Large intestine (tissue), 3 donors: ENCODE data around the gene COL9A3. TPM values are rescaled to one million over a fixed set of nuclear protein-coding genes. Genes with fewer than 3 reads are reported as not detected.

Source experiments
- DNase-seq, 2 donors: peaks; one replicate each; pipeline versions ENCODE4 v3.0.0 to v3.0.0-alpha.2; 2013
- H3K27ac ChIP-seq: one replicate; pipeline ENCODE4 v1.5.1; 2013; ENCODE audit warnings: low read length
- H3K27me3 ChIP-seq: 2 replicates; pipeline ENCODE4 v1.6.1; 2013; ENCODE audit warnings: low read length; ENCODE audit not compliant: control insufficient read depth, insufficient read depth
- H3K36me3 ChIP-seq: 2 replicates; pipeline ENCODE4 v1.6.1; 2013; ENCODE audit warnings: low read length; ENCODE audit not compliant: control insufficient read depth, insufficient read depth
- H3K4me1 ChIP-seq: one replicate; pipeline ENCODE4 v1.6.1; 2013; ENCODE audit warnings: low read length; ENCODE audit not compliant: control insufficient read depth, insufficient read depth
- H3K4me3 ChIP-seq: one replicate; pipeline ENCODE4 v1.5.1; 2013; ENCODE audit warnings: low read length
- H3K9me3 ChIP-seq: one replicate; pipeline ENCODE4 v1.6.1; 2013; ENCODE audit warnings: mild to moderate bottlenecking, low read depth, low read length, moderate library complexity; ENCODE audit not compliant: control insufficient read depth
- WGBS: methylation state at CpG from one replicate; pipeline ENCODE4 v1.1.5; 2013; ENCODE audit warnings: low lambda C conversion rate; ENCODE audit not compliant: insufficient coverage; 5-methylcytosine and 5-hydroxymethylcytosine counted together
- polyA plus RNA-seq: library from polyadenylated mRNA; unstranded; fragments of 120-200 nt; gene quantifications from one replicate; pipeline ENCODE4 v1.2.1, GENCODE V29; 2013

COL9A3 gene
- polyA plus RNA-seq, 1 donor = 14.1 TPM

DNA sequence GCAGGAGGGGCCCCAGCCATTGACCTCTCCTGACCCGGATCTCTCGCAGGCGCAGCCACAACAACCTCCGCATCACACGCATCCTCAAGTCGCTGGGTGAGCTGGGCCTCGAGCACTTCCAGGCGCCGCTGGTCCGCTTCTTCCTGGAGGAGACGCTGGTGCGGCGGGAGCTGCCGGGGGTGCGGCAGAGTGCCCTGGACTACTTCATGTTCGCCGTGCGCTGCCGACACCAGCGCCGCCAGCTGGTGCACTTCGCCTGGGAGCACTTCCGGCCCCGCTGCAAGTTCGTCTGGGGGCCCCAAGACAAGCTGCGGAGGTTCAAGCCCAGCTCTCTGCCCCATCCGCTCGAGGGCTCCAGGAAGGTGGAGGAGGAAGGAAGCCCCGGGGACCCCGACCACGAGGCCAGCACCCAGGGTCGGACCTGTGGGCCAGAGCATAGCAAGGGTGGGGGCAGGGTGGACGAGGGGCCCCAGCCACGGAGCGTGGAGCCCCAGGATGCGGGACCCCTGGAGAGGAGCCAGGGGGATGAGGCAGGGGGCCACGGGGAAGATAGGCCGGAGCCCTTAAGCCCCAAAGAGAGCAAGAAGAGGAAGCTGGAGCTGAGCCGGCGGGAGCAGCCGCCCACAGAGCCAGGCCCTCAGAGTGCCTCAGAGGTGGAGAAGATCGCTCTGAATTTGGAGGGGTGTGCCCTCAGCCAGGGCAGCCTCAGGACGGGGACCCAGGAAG, 4.5 kb upstream of the COL9A3 start:
- no CpG with 5 or more reads among the region's 43 CpGs for WGBS
- H3K4me3 ChIP-seq = no peak overlapping the region
- H3K9me3 ChIP-seq = peaks cover 5% of the 10 kb centered on the region
- H3K27ac ChIP-seq = no peak overlapping the region
- peaks cover 60% of the 10 kb centered on the region for H3K36me3 ChIP-seq
- peaks cover 25% of the 10 kb centered on the region for H3K27me3 ChIP-seq
- H3K4me1 ChIP-seq = peaks cover 13% of the 10 kb centered on the region
- no peak for DNase-seq

DNA sequence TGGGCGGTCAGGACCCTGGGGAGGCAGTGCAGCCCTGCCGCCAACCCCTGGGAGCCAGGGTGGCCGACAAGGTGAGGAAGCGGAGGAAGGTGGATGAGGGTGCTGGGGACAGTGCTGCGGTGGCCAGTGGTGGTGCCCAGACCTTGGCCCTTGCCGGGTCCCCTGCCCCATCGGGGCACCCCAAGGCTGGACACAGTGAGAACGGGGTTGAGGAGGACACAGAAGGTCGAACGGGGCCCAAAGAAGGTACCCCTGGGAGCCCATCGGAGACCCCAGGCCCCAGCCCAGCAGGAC, 4.0 kb upstream of the COL9A3 start:
- H3K4me3 ChIP-seq = no peak overlapping the region
- WGBS = no CpG with 5 or more reads among the region's 11 CpGs
- DNase-seq = no peak
- peaks cover 30% of the 10 kb centered on the region for H3K27me3 ChIP-seq
- peaks cover 14% of the 10 kb centered on the region for H3K4me1 ChIP-seq
- peaks cover 7% of the 10 kb centered on the region for H3K9me3 ChIP-seq
- H3K36me3 ChIP-seq = peaks cover 56% of the 10 kb centered on the region
- no peak overlapping the region for H3K27ac ChIP-seq

DNA sequence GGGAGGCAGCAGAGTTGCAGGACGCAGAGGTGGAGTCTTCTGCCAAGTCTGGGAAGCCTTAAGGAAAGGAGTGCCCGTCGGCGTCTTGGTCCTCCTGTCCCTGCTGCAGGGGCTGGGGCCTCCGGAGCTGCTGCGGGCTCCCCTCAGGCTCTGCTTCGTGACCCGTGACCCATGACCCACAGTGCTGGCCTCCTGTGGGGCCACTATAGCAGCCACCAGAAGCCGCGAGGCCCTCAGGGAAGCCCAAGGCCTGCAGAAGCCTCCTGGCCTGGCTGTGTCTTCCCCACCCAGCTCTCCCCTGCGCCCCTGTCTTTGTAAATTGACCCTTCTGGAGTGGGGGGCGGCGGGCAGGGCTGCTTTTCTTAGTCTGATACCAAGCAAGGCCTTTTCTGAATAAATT, 3.3 kb upstream of the COL9A3 start:
- WGBS = no CpG with 5 or more reads among the region's 13 CpGs
- peaks cover 7% of the 10 kb centered on the region for H3K9me3 ChIP-seq
- H3K27ac ChIP-seq = no peak overlapping the region
- DNase-seq = no peak
- peaks cover 36% of the 10 kb centered on the region for H3K27me3 ChIP-seq
- peaks cover 20% of the 10 kb centered on the region for H3K4me1 ChIP-seq
- no peak overlapping the region for H3K4me3 ChIP-seq
- H3K36me3 ChIP-seq = peaks cover 49% of the 10 kb centered on the region

DNA sequence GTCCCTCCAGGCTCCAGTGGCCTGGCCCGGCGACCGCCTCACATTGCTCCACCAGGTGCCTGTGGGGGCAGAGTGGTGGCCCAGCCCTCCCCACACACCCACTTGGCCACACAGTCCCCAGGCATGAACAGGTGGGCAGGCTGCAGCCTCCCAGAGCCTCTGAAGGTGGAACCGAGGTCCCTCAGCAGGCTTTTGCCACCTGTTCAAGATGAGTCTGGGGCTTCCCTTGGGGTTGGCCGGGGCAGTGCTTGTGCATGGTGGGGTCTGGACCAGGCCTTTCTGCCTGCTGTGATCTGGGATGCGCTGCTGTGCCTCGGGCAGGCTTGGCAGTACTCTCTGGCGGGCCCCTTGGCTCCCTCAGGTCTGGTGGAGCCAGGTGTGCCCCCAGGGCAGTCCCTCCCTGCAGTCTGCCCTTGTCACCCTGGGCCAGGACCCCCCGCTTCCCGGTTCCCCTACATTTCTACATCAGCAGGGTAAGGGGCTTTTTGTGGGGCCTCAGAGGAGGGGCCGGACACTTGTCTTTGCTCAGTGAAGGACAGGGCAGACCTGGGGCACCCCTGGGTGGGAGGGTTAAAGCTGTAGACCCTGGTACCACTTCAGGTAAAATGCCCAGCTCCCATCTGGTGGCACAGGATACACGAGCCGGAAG, 2.7 kb upstream of the COL9A3 start:
- WGBS = no CpG with 5 or more reads among the region's 13 CpGs
- Histone ChIP-seq H3K27ac (no peak overlapping the region), H3K9me3 (peaks cover 7% of the 10 kb centered on the region), H3K4me3 (no peak overlapping the region), H3K27me3 (peaks cover 36% of the 10 kb centered on the region), H3K4me1 (peaks cover 24% of the 10 kb centered on the region), H3K36me3 (peaks cover 43% of the 10 kb centered on the region)
- DNase-seq = no peak

DNA sequence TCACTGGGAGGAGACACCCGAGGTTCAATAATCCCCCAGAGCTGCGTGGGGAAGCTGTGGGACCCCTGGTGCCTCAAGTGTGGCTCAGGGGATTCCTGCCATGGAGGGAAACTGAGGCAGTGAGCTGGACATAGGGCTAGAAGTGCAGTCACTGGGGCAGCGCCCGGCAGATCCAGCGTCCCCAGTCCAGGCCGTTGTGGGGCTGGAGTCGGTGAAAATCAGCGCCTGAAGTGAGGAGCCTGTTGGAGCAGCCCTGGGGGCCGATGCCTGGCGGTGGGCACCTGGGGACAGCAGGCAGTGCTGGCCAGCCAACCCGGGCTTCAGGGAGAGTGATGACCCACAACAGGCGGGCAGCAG, 2.2 kb upstream of the COL9A3 start:
- H3K27ac ChIP-seq = no peak overlapping the region
- H3K4me1 ChIP-seq = peaks cover 28% of the 10 kb centered on the region
- H3K9me3 ChIP-seq = peaks cover 7% of the 10 kb centered on the region
- peaks cover 38% of the 10 kb centered on the region for H3K36me3 ChIP-seq
- DNase-seq = no peak
- H3K4me3 ChIP-seq = no peak overlapping the region
- peaks cover 36% of the 10 kb centered on the region for H3K27me3 ChIP-seq
- no CpG with 5 or more reads among the region's 12 CpGs for WGBS

DNA sequence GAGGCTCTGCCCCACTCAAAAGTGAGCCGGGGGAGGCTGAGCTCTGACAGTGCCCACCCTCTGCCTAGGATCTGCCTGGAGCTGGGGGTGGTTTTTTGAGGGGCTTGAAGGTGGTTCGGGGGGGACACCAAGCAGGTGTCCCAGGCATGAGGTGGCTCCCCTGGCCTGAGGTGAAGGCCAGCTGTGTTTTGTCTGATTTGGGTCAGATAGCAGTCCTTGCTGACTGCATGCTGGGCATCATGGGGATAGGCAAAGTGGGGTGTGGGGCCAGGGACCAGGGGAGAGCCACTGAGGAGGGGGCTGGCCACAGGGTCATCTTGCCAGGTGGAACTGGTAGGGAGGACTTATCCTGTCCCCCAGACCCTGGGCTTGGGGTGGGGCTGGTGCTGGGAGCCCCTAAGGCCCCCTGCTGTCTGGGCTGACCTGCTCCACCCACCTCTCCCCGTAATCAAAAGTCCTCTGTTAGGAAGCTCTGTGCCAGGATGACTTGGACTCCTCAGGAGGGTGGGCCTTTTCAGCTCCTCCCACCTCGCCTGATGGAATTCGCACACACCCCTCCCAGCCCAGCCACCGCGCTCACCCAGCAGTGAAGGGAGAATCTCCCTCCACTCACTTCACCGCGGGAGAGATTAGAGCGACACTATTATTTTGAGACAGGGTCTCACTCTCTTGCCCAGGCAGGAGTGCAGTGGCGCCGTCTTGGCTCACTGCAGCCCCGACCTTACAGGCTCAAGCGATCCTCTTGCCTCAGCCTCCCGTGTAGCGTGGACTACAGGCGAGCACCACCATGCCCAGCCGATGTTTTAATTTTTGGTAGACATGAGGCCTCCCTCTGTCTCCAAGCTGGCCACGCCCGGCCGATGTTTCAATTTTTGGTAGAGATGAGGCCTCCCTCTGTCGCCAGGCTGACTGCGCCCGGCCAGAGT, 1.5 kb upstream of the COL9A3 start:
- Histone ChIP-seq H3K36me3 (peaks cover 31% of the 10 kb centered on the region), H3K4me3 (no peak overlapping the region), H3K27me3 (peaks cover 36% of the 10 kb centered on the region), H3K9me3 (peaks cover 7% of the 10 kb centered on the region), H3K27ac (no peak overlapping the region), H3K4me1 (peaks cover 28% of the 10 kb centered on the region)
- peak in 1 of 2 donors; percentile 57 for DNase-seq
- WGBS = no CpG with 5 or more reads among the region's 24 CpGs

DNA sequence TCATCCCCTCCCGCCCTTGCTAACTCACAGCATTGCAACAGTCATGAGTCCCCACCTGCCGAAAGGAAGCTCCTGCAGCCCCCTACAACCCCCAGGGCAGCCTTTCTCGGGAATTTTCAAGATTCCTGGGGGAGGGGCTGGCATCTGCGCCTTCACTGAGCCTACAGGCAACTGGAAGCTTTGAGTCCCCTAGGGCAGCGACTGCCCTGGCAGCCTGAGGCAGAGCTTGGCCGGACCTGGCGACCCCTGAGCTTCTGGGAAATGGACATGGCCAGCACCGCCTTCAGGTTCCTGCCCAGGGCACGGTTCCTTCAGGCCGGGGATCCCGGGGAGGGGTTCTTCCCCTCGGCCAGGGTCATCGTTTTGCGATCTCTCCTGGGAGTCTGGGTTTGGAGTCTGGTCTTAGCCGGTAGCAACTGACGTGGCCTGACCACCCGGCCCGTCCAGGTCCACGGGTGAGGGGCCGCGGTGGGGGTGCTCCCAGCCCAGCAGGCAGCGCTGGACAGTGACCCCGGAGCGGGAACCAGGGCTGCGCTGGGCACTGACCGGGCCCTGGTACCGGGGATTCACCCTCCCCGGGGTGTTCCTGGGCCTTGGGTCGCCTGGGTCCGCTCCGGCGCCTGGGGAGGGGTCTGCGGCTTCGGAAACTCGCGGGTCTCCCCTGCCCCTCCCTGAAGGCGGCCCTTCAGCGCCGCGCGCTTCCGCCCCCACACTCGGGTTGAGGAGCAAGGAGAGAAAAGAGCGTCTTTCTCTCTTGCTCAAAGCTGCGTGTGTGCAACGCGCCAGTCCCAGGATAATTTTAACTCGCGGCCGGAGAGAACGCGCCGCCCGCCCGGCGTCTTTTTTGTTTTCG, 593 bp upstream of the COL9A3 start:
- H3K4me1 ChIP-seq = peaks cover 28% of the 10 kb centered on the region
- peak overlapping the region; percentile 1 for H3K4me3 ChIP-seq
- H3K9me3 ChIP-seq = peaks cover 7% of the 10 kb centered on the region
- H3K27ac ChIP-seq = no peak overlapping the region
- peaks cover 36% of the 10 kb centered on the region for H3K27me3 ChIP-seq
- WGBS = no CpG with 5 or more reads among the region's 57 CpGs
- no peak for DNase-seq
- peaks cover 22% of the 10 kb centered on the region for H3K36me3 ChIP-seq

DNA sequence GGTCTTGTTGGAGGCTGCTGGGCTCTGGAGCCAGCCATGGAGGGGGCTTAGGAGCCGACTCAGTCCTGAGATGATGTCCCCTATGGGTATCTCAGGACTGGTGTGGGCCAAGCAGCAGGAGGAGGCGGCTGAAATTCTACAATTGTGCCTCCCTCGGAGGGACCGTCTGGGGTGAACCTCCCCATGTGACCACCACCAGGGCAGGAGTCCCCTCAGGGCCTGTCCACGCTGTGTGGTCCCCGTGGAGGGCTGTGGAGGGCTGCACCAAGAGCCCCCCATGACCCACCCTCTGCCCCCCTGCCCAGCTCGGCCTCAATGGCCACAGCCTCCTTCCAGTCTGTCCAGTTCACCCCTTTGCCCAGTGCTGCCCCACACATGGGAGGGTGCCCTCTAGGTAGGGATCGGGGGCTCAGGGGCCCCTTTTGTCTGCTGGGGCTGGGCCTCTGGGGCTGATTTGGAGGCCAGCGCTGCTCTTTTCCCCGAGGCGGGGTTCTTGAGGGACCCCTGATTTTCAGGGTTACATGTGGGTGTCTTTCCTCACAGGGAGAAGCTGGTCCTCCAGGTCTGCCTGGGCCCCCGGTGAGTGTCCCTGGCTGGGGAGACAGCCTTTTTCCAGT, 1.2 kb downstream of the COL9A3 start:
- H3K27me3 ChIP-seq = peaks cover 36% of the 10 kb centered on the region
- peak overlapping the region; percentile 33 for H3K27ac ChIP-seq
- no peak overlapping the region for H3K4me3 ChIP-seq
- no CpG with 5 or more reads among the region's 12 CpGs for WGBS
- H3K36me3 ChIP-seq = peaks cover 4% of the 10 kb centered on the region
- no peak for DNase-seq
- H3K9me3 ChIP-seq = peaks cover 7% of the 10 kb centered on the region
- H3K4me1 ChIP-seq = peaks cover 28% of the 10 kb centered on the region

DNA sequence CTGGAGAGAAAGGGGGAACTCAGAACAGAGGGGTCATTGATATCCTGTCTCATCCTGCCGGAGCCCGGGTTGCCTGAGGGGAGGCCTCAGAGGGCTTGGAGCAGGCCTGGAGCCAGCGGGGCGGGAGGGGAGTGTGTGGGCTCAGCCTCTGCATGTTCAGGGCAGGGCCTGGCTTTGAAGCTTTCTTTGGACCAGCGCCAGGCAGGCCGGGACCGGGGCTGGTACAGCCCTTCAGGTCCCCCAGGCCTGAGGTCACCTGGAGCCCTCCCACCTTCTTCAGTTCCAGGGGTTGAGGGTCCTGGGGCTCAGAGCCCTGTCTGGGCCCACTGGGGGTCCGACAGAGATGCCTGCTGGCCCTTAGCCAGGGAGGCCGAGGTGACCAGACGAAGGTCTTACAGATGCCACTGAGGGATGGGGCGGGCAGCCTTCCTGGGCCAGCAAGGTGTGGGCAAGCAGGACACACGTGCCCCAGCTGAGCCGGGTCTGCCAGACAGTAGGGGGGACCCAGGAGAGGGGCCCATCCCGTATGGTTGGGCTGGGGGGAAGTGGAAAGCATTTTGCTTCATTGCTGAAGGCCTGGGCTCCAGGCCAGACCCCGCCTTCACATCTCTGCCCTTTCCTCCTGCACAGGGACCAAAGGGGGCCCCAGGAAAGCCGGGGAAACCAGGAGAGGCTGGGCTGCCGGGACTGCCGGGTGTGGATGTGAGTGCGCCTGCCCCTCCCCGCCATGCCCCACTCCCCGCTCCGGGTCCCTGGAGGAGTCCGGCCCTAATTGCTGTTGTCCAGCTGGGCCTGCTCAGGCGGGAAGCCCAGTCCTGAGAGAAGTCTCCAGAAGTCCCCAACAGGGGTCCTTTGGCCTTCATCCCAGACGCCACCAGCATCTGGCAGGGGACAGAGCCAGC, 2.0 kb downstream of the COL9A3 start:
- H3K4me1 ChIP-seq = peaks cover 30% of the 10 kb centered on the region
- peak in 1 of 2 donors; percentile 63 for DNase-seq
- H3K4me3 ChIP-seq = no peak overlapping the region
- H3K27me3 ChIP-seq = peaks cover 36% of the 10 kb centered on the region
- no peaks in the 10 kb centered on the region for H3K36me3 ChIP-seq
- H3K9me3 ChIP-seq = peaks cover 7% of the 10 kb centered on the region
- no CpG with 5 or more reads among the region's 25 CpGs for WGBS
- peak overlapping the region; percentile 33 for H3K27ac ChIP-seq
